Astrocyte (in vitro differentiated cells and primary cell): ENCODE data around the gene AGA. TPM values are rescaled to one million over a fixed set of nuclear protein-coding genes. Genes with fewer than 3 reads are reported as not detected.

Source experiments
- DNase-seq: peaks from one replicate; pipeline ENCODE4 v3.0.0-alpha.2; 2010; ENCODE audit warnings: low read depth
- FAIRE-seq: peaks from 2 replicates; lab custom pipeline; 2011; peaks lifted over from hg19 to GRCh38; lab: Jason Lieb, UNC
- H2AFZ ChIP-seq: 2 replicates; pipeline ENCODE4 v1.6.0; 2012; ENCODE audit warnings: low read depth, low read length, inconsistent platforms
- H3K27ac ChIP-seq: 2 replicates; pipeline ENCODE4 v1.5.1; 2011; ENCODE audit warnings: low read depth, low read length, inconsistent platforms
- H3K27me3 ChIP-seq: 2 replicates; pipeline ENCODE4 v1.6.0; 2011; ENCODE audit warnings: low read length, inconsistent platforms; ENCODE audit not compliant: insufficient read depth
- H3K36me3 ChIP-seq: 2 replicates; pipeline ENCODE4 v1.5.1; 2011; ENCODE audit warnings: low read length, inconsistent platforms; ENCODE audit not compliant: insufficient read depth
- H3K4me1 ChIP-seq: 2 replicates; pipeline ENCODE4 v1.5.1; 2011; ENCODE audit warnings: low read length, inconsistent platforms; ENCODE audit not compliant: insufficient read depth
- H3K4me2 ChIP-seq: 2 replicates; pipeline ENCODE4 v1.6.0; 2012; ENCODE audit warnings: low read length, inconsistent platforms
- H3K4me3 ChIP-seq: 2 replicates; pipeline ENCODE4 v1.5.1; 2011; ENCODE audit warnings: low read depth, mild to moderate bottlenecking, low read length, inconsistent platforms; ENCODE audit not compliant: insufficient read depth
- H3K79me2 ChIP-seq: 2 replicates; pipeline ENCODE4 v1.6.0; 2012; ENCODE audit warnings: mild to moderate bottlenecking, low read length, inconsistent platforms; ENCODE audit not compliant: insufficient read depth
- H3K9ac ChIP-seq: 2 replicates; pipeline ENCODE4 v1.6.0; 2012; ENCODE audit warnings: mild to moderate bottlenecking, low read length, inconsistent platforms
- H3K9me3 ChIP-seq: 2 replicates; pipeline ENCODE4 v1.5.1; 2012; ENCODE audit warnings: low read depth, mild to moderate bottlenecking, low read length, inconsistent platforms; ENCODE audit not compliant: insufficient read depth
- H4K20me1 ChIP-seq: 2 replicates; pipeline ENCODE4 v1.6.0; 2012; ENCODE audit warnings: low read length, inconsistent platforms; ENCODE audit not compliant: insufficient read depth
- H3K27ac Mint-ChIP-seq: one replicate; pipeline ENCODE4 v1.8.0; 2021; ENCODE audit warnings: mild to moderate bottlenecking, mixed read lengths; ENCODE audit not compliant: unreplicated experiment
- H3K27me3 Mint-ChIP-seq: one replicate; pipeline ENCODE4 v1.8.0; 2021; ENCODE audit warnings: low read depth, mixed read lengths; ENCODE audit not compliant: unreplicated experiment
- H3K36me3 Mint-ChIP-seq: one replicate; pipeline ENCODE4 v1.8.0; 2021; ENCODE audit warnings: low read depth, mixed read lengths; ENCODE audit not compliant: unreplicated experiment
- H3K4me1 Mint-ChIP-seq: one replicate; pipeline ENCODE4 v1.8.0; 2021; ENCODE audit warnings: low read depth, mixed read lengths; ENCODE audit not compliant: unreplicated experiment
- H3K4me3 Mint-ChIP-seq: one replicate; pipeline ENCODE4 v1.8.0; 2021; ENCODE audit warnings: mild to moderate bottlenecking, moderate library complexity, mixed read lengths; ENCODE audit not compliant: unreplicated experiment
- H3K9me3 Mint-ChIP-seq: one replicate; pipeline ENCODE4 v1.8.0; 2021; ENCODE audit warnings: mild to moderate bottlenecking, mixed read lengths; ENCODE audit not compliant: unreplicated experiment
- CTCF ChIP-seq: IDR thresholded peaks from 2 replicates; pipeline ENCODE4 v1.5.1; 2011; ENCODE audit warnings: low read depth, mild to moderate bottlenecking, inconsistent platforms, low read length, moderate library complexity; ENCODE audit not compliant: insufficient read depth
- EZH2 ChIP-seq: IDR thresholded peaks from 2 replicates; pipeline ENCODE4 v1.6.1; 2012; ENCODE audit warnings: mild to moderate bottlenecking, low read length, inconsistent platforms; ENCODE audit not compliant: insufficient read depth
- total RNA-seq: library from RNA; stranded (reverse); gene quantifications from 2 replicates; pipeline ENCODE4 v1.2.1, GENCODE V29; 2021

Gene AGA
- total RNA-seq, 1 donor from 2014 or later, result 15.1 TPM

GRCh38 chr4:177482367-177482766 lies 40.1 kb upstream of the AGA start:
- DNase-seq, result no peak
- H3K79me2 ChIP-seq, result no peaks in the 10 kb centered on the region
- no peak overlapping the region for H3K4me3 Mint-ChIP-seq
- no peak overlapping the region for H3K4me2 ChIP-seq
- H3K27ac ChIP-seq, result no peak overlapping the region
- H4K20me1 ChIP-seq, result no peaks in the 10 kb centered on the region
- H3K27me3 ChIP-seq, result no peaks in the 10 kb centered on the region
- H3K4me1 Mint-ChIP-seq, result peaks cover 28% of the 10 kb centered on the region
- no peaks in the 10 kb centered on the region for H3K36me3 Mint-ChIP-seq
- no peaks in the 10 kb centered on the region for H3K27me3 Mint-ChIP-seq
- TF ChIP-seq EZH2 (no peak), CTCF (no peak)
- no peak overlapping the region for H2AFZ ChIP-seq
- H3K9me3 ChIP-seq, result no peaks in the 10 kb centered on the region
- FAIRE-seq, result no peak
- H3K9me3 Mint-ChIP-seq, result no peaks in the 10 kb centered on the region
- H3K4me1 ChIP-seq, result peaks cover 22% of the 10 kb centered on the region
- no peak overlapping the region for H3K4me3 ChIP-seq
- no peaks in the 10 kb centered on the region for H3K36me3 ChIP-seq
- H3K9ac ChIP-seq, result no peak overlapping the region
- H3K27ac Mint-ChIP-seq, result no peak overlapping the region

GRCh38 chr4:177480795-177481194 lies 38.6 kb upstream of the AGA start:
- no peaks in the 10 kb centered on the region for H3K27me3 ChIP-seq
- H3K4me1 Mint-ChIP-seq, result peaks cover 28% of the 10 kb centered on the region
- no peaks in the 10 kb centered on the region for H3K36me3 ChIP-seq
- H3K36me3 Mint-ChIP-seq, result no peaks in the 10 kb centered on the region
- no peaks in the 10 kb centered on the region for H3K27me3 Mint-ChIP-seq
- peaks cover 22% of the 10 kb centered on the region for H3K4me1 ChIP-seq
- peak overlapping the region; percentile 21 for H3K27ac Mint-ChIP-seq
- no peak overlapping the region for H3K4me3 Mint-ChIP-seq
- no peaks in the 10 kb centered on the region for H3K9me3 ChIP-seq
- no peaks in the 10 kb centered on the region for H3K9me3 Mint-ChIP-seq
- peak overlapping the region; percentile 11 for H3K4me2 ChIP-seq
- H4K20me1 ChIP-seq, result no peaks in the 10 kb centered on the region
- no peak for TF ChIP-seq EZH2
- no peak for TF ChIP-seq CTCF
- no peak overlapping the region for H3K9ac ChIP-seq
- no peaks in the 10 kb centered on the region for H3K79me2 ChIP-seq
- no peak overlapping the region for H3K4me3 ChIP-seq
- H3K27ac ChIP-seq, result peak overlapping the region; percentile 73
- H2AFZ ChIP-seq, result no peak overlapping the region
- DNase-seq, result peak; percentile 94
- no peak for FAIRE-seq

- no peak for DNase-seq
Measured at GRCh38 chr4:177479063-177479462, 36.8 kb upstream of the AGA start.

More at GRCh38 chr4:177479063-177479462, 36.8 kb upstream of the AGA start:
- Mint-ChIP-seq H3K4me1 (peaks cover 14% of the 10 kb centered on the region), H3K36me3 (no peaks in the 10 kb centered on the region), H3K4me3 (no peak overlapping the region), H3K27ac (no peak overlapping the region), H3K9me3 (no peaks in the 10 kb centered on the region), H3K27me3 (no peaks in the 10 kb centered on the region)
- no peak overlapping the region for H3K4me2 ChIP-seq
- FAIRE-seq, result no peak
- no peaks in the 10 kb centered on the region for H3K36me3 ChIP-seq
- H3K79me2 ChIP-seq, result no peaks in the 10 kb centered on the region
- H2AFZ ChIP-seq, result no peak overlapping the region
- H3K27me3 ChIP-seq, result no peaks in the 10 kb centered on the region
- no peak overlapping the region for H3K27ac ChIP-seq
- H3K4me3 ChIP-seq, result no peak overlapping the region
- no peak overlapping the region for H3K9ac ChIP-seq
- no peaks in the 10 kb centered on the region for H3K9me3 ChIP-seq
- no peaks in the 10 kb centered on the region for H4K20me1 ChIP-seq
- TF ChIP-seq EZH2 (no peak), CTCF (no peak)
- H3K4me1 ChIP-seq, result peaks cover 9% of the 10 kb centered on the region
